ENCODE data around the gene CBL.

GRCh38 chr11:119337581-119338317 is 131.6 kb downstream of the CBL start:
- TF ChIP-seq SMC3 (IDR thresholded peaks at IDR 0.05), result no peak
- TF ChIP-seq, protein P1, sequence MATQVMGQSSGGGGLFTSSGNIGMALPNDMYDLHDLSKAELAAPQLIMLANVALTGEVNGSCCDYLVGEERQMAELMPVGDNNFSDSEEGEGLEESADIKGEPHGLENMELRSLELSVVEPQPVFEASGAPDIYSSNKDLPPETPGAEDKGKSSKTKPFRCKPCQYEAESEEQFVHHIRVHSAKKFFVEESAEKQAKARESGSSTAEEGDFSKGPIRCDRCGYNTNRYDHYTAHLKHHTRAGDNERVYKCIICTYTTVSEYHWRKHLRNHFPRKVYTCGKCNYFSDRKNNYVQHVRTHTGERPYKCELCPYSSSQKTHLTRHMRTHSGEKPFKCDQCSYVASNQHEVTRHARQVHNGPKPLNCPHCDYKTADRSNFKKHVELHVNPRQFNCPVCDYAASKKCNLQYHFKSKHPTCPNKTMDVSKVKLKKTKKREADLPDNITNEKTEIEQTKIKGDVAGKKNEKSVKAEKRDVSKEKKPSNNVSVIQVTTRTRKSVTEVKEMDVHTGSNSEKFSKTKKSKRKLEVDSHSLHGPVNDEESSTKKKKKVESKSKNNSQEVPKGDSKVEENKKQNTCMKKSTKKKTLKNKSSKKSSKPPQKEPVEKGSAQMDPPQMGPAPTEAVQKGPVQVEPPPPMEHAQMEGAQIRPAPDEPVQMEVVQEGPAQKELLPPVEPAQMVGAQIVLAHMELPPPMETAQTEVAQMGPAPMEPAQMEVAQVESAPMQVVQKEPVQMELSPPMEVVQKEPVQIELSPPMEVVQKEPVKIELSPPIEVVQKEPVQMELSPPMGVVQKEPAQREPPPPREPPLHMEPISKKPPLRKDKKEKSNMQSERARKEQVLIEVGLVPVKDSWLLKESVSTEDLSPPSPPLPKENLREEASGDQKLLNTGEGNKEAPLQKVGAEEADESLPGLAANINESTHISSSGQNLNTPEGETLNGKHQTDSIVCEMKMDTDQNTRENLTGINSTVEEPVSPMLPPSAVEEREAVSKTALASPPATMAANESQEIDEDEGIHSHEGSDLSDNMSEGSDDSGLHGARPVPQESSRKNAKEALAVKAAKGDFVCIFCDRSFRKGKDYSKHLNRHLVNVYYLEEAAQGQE (IDR thresholded peaks at IDR 0.05), result no peak
- TF ChIP-seq CTCF (IDR thresholded peaks at IDR 0.05), result no peak
- TF ChIP-seq POLR2A (IDR thresholded peaks at IDR 0.05; ENCODE audit: low read length), result no peak

Data from A549 (cell line).